Endothelial cell of umbilical vein (primary cell): ENCODE measurements around the gene TCF7L2. TPM values are rescaled to one million over a fixed set of nuclear protein-coding genes. Genes with fewer than 3 reads are reported as not detected.

Experiments
- BruUV-seq: library from RNA; stranded (reverse); fragments of 400-500 nt; replicated peaks from 2 replicates; lab custom pipeline; 2021; lab: Mats Ljungman, UMichigan
- CTCF ChIA-PET: fragments of 300-600, 350-600 bp; sonication (Branson Sonifier 250); formaldehyde crosslinking; loops from one replicate; lab custom pipeline; 2021; ENCODE audit warnings: antibody characterized with exemption, inconsistent platforms; lab: Charles Lee
- POLR2A ChIA-PET: fragments of 300-600, 350-600 bp; sonication (Branson Sonifier 250); formaldehyde crosslinking; loops from one replicate; lab custom pipeline; 2021; ENCODE audit warnings: antibody characterized with exemption, inconsistent platforms; lab: Charles Lee
- DNase-seq: peaks from one replicate; pipeline ENCODE4 v3.0.0-alpha.2; 2011; ENCODE audit warnings: low read depth, low spot score
- FAIRE-seq: peaks from 2 replicates; lab custom pipeline; 2011; peaks lifted over from hg19 to GRCh38; lab: Jason Lieb, UNC
- H2AFZ ChIP-seq: 2 replicates; pipeline ENCODE4 v1.6.0; 2012; ENCODE audit warnings: low read depth, low read length, control low read depth, inconsistent platforms
- H3K27ac ChIP-seq: 2 replicates; pipeline ENCODE4 v1.5.1; 2011; ENCODE audit warnings: low read depth, mild to moderate bottlenecking, control low read depth, low read length, moderate library complexity; ENCODE audit not compliant: insufficient read depth
- H3K27me3 ChIP-seq, 2 experiments: 2 replicates each; pipeline versions ENCODE4 v1.6.0 to v1.6.1; 2011; ENCODE audit warnings: low read length in 2 of 2, mixed read lengths in 1 of 2; ENCODE audit not compliant: control insufficient read depth in 2 of 2, insufficient read depth in 2 of 2
- H3K36me3 ChIP-seq, 2 experiments: 2 replicates in 1 of 2; 3 replicates in 1 of 2; pipeline ENCODE4 v1.5.1; 2011; ENCODE audit warnings: low read length in 2 of 2, mild to moderate bottlenecking in 1 of 2, moderate library complexity in 1 of 2; ENCODE audit not compliant: control insufficient read depth in 2 of 2, insufficient read depth in 2 of 2; ENCODE audit errors: extremely low read depth in 1 of 2
- H3K4me1 ChIP-seq: 3 replicates; pipeline ENCODE4 v1.5.1; 2011; ENCODE audit warnings: mild to moderate bottlenecking, low read length; ENCODE audit not compliant: control insufficient read depth, insufficient read depth; ENCODE audit errors: extremely low read depth
- H3K4me2 ChIP-seq: 2 replicates; pipeline ENCODE4 v1.6.1; 2011; ENCODE audit warnings: low read length, control low read depth, mixed read lengths; ENCODE audit not compliant: insufficient read depth
- H3K4me3 ChIP-seq, 3 experiments: fragments of 200-600 bp in 1 of 3; sonication (generic), shearing (Covaris generic) in 1 of 3; replicated peaks in 1 of 3; 2 replicates each; pipeline ENCODE4 v1.5.1; 2011 to 2016; ENCODE audit warnings: control low read depth in 3 of 3, low read length in 3 of 3, mild to moderate bottlenecking in 2 of 3, inconsistent platforms in 1 of 3, low read depth in 1 of 3, moderate library complexity in 1 of 3; ENCODE audit not compliant: insufficient read depth in 1 of 3
- H3K79me2 ChIP-seq: 2 replicates; pipeline ENCODE4 v1.6.0; 2012; ENCODE audit warnings: low read length, inconsistent platforms; ENCODE audit not compliant: control insufficient read depth, insufficient read depth
- H3K9ac ChIP-seq: replicated peaks from 2 replicates; pipeline ENCODE3; 2011; ENCODE audit warnings: low read length, control low read depth; ENCODE audit not compliant: insufficient read depth; ENCODE audit errors: extremely low read depth
- H3K9me1 ChIP-seq: replicated peaks from 3 replicates; pipeline ENCODE4 v1.6.0; 2011; ENCODE audit warnings: mild to moderate bottlenecking, low read length; ENCODE audit not compliant: control insufficient read depth, insufficient read depth; ENCODE audit errors: extremely low read depth
- H3K9me3 ChIP-seq: replicated peaks from 2 replicates; pipeline ENCODE4 v1.5.1; 2012; ENCODE audit warnings: low read length, inconsistent platforms; ENCODE audit not compliant: control insufficient read depth, insufficient read depth
- H4K20me1 ChIP-seq: replicated peaks from 2 replicates; pipeline ENCODE3; 2011; ENCODE audit warnings: mild to moderate bottlenecking, low read length; ENCODE audit not compliant: control insufficient read depth, insufficient read depth; ENCODE audit errors: extremely low read depth
- CTCF ChIP-seq, 2 donors: IDR thresholded peaks; 1 replicate in 1 of 2; 2 replicates in 1 of 2; pipeline ENCODE4 v1.5.1; 2011; ENCODE audit warnings: low read length in 2 of 2, mild to moderate bottlenecking in 2 of 2, moderate library complexity in 2 of 2, control low read depth in 1 of 2, inconsistent platforms in 1 of 2, low read depth in 1 of 2; ENCODE audit not compliant: insufficient read depth in 1 of 2; ENCODE audit errors: extremely low read depth in 1 of 2
- EZH2 ChIP-seq: IDR thresholded peaks from 2 replicates; pipeline ENCODE4 v1.6.1; 2012; ENCODE audit warnings: borderline replicate concordance, low read depth, mild to moderate bottlenecking, moderate library complexity, low read length, inconsistent platforms; ENCODE audit not compliant: severe bottlenecking
- FOS ChIP-seq: IDR thresholded peaks from 2 replicates; pipeline ENCODE4 v1.6.1; 2011; ENCODE audit warnings: mild to moderate bottlenecking, low read length, moderate library complexity, borderline replicate concordance; ENCODE audit not compliant: insufficient read depth
- GATA2 ChIP-seq: IDR thresholded peaks from 2 replicates; pipeline ENCODE4 v1.7.0; 2011; ENCODE audit warnings: low read depth, mild to moderate bottlenecking, moderate library complexity, mixed read lengths, low read length; ENCODE audit not compliant: insufficient read length, insufficient read depth
- JUN ChIP-seq: IDR thresholded peaks from 2 replicates; pipeline ENCODE4 v1.6.1; 2011; ENCODE audit warnings: borderline replicate concordance, low read depth; ENCODE audit not compliant: insufficient read length, insufficient read depth
- MAX ChIP-seq: IDR thresholded peaks from 2 replicates; pipeline ENCODE4 v1.6.1; 2011; ENCODE audit not compliant: insufficient read depth, insufficient read length
- MYC ChIP-seq: IDR thresholded peaks from one replicate; pipeline ENCODE4 v1.6.1; 2011; ENCODE audit warnings: mild to moderate bottlenecking, low read depth, low read length
- POLR2A ChIP-seq: IDR thresholded peaks from 2 replicates; pipeline ENCODE4 v1.6.1; 2012; ENCODE audit warnings: low read depth, mild to moderate bottlenecking, control low read depth, low read length
- POLR2AphosphoS5 ChIP-seq: IDR thresholded peaks from 2 replicates; pipeline ENCODE4 v1.6.1; 2012; ENCODE audit warnings: low read depth, mild to moderate bottlenecking, control low read depth, low read length, moderate library complexity; ENCODE audit not compliant: insufficient read depth
- dilution Hi-C: fragments of 300-500 bp; cut with MboI; formaldehyde crosslinking; loops from one replicate; pipeline ENCODE4 v1.15.0; 2019; ENCODE audit warnings: low sequenced_read_pairs; ENCODE audit not compliant: extremely low pct_ligation_motif_present
- intact Hi-C: fragments of 100-400 bp; cut with micrococcal nuclease; formaldehyde crosslinking; loops from one replicate; pipeline ENCODE4 v1.10.0; 2022
- polyA plus RNA-seq, 4 experiments: library from polyadenylated mRNA; depleted of rRNA in 3 of 4; stranded (reverse) in 3 of 4; unstranded in 1 of 4; fragments of >200 nt; gene quantifications; 2 replicates each; pipeline versions ENCODE4 v1.2.1 to v1.2.3, GENCODE V29; 2011 to 2012; ENCODE audit warnings: missing spikeins in 1 of 4
- total RNA-seq: library from RNA; stranded (reverse); gene quantifications from 2 replicates; pipeline ENCODE4 v1.2.3, GENCODE V29; 2021

Gene TCF7L2
- total and polyA plus RNA-seq, 2 donors (not counting 3 experiments of a cell fraction or from before 2014, with no cell fraction given) = 9.9 to 21.8 TPM

GRCh38 chr10:113080925-113081229 lies 130.8 kb downstream of the TCF7L2 start:
- Histone ChIP-seq H3K4me1 (peaks cover 5% of the 10 kb centered on the region), H2AFZ (no peak overlapping the region), H3K27ac (no peak overlapping the region), H3K9me1 (no peaks in the 10 kb centered on the region), H3K79me2 (no peaks in the 10 kb centered on the region), H3K36me3 (no peaks in the 10 kb centered on the region), H3K4me2 (no peak overlapping the region), H3K9ac (no peak overlapping the region), H3K9me3 (no peaks in the 10 kb centered on the region), H4K20me1 (no peaks in the 10 kb centered on the region), H3K27me3 (no peaks in the 10 kb centered on the region), H3K4me3 (no peak overlapping the region)
- ChIA-PET CTCF (interaction anchor here (0.9 to 1.4 kb wide), 8 partner anchors 13 to 304 kb away, joined by 3 to 12 read pairs (median 4); no protein-coding TSS in a partner anchor), POLR2A (no interaction called here)
- TF ChIP-seq MYC = no peak
- TF ChIP-seq POLR2A = no peak
- no peak for TF ChIP-seq FOS
- TF ChIP-seq EZH2 = no peak
- TF ChIP-seq MAX = no peak
- no peak for TF ChIP-seq JUN
- TF ChIP-seq POLR2AphosphoS5 = no peak
- TF ChIP-seq GATA2 = no peak
- no peak for TF ChIP-seq CTCF (IDR thresholded peaks at IDR 0.05; ENCODE audit: extremely low read depth in 1 of 2, insufficient read depth in 1 of 2, low read depth in 1 of 2, low read length in 2 of 2)
- intact Hi-C loops (no loop called here), dilution Hi-C loops (no loop called here)
- no TSS peak for BruUV-seq
- no peak for DNase-seq
- FAIRE-seq = no peak
